Jurkat, Clone E6-1 (cell line): ENCODE data around the gene HDAC7.
A peak's percentile ranks its signal among the peaks of the same experiment; 100 is the strongest.

Experiments used
- DNase-seq: peaks from one replicate; pipeline ENCODE4 v3.0.0-alpha.2; 2011; ENCODE audit warnings: low read depth, low spot score
- H3K4me3 ChIP-seq: 2 replicates; pipeline ENCODE4 v1.5.1; 2011; ENCODE audit warnings: mild to moderate bottlenecking, low read length, control low read depth, moderate library complexity

The HDAC7 gene

GRCh38 chr12:47744005-47744651, 75.6 kb downstream of the HDAC7 start:
- no peak overlapping the region for H3K4me3 ChIP-seq
- no peak for DNase-seq

DNA sequence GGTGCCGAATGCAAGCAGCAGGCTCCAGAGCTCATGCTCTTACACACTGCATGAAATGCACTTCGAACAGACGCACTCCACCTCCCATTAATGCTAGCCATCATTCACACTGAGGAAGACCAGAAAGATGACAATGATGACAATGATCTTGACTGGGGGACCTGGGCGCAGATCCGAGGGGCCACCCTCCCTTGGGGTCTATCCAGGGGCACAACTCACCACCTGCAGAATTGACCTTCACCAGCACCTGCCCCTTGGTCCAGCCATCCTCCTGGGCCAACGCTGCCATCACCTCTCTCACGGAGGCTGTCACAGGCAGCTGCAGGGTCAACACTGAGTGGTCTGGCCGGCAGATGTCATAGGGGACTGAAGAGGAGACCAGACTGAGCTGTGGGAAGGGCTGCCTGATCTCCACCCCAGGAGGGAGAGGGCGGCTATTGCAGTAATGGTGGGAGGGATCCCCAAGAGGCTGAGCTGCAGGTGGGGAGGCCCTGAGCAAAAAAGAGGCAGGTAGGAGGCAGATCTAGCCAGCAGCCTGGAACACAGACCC, 76.3 kb downstream of the HDAC7 start:
- no peak for DNase-seq
- no peak overlapping the region for H3K4me3 ChIP-seq

DNA sequence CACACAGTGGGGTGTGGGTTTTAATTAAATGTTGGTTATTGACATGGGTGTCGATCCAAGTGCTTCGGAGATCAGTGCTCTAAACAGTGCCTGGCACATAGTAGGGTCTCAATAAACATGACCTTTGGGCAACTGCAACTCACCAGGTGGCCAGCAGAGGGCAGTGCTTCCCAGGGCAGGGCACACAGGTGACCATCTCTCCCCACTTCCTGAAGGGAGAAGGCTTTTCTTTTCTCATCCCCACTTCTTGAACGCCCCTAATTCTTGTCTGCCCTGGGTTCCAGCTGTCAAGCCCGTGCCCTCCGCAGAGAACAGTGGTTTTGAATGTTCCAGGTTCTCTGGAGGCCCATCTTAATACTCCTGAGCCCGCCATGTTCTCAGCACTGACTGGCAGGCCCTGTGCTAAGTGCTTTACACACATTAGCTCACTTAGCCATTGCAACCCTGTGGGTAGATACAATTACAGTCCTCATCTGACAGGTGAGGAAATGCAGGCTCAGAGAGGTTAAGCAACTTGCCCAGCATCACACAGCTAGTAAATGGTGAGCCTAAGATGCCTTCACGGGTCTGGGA, 77.4 kb downstream of the HDAC7 start:
- no peak overlapping the region for H3K4me3 ChIP-seq
- peak; percentile 42 for DNase-seq

- peak; percentile 85 for DNase-seq
- H3K4me3 ChIP-seq: no peak overlapping the region
Observed at GRCh38 chr12:47741340-47741703, 78.4 kb downstream of the HDAC7 start.

DNA sequence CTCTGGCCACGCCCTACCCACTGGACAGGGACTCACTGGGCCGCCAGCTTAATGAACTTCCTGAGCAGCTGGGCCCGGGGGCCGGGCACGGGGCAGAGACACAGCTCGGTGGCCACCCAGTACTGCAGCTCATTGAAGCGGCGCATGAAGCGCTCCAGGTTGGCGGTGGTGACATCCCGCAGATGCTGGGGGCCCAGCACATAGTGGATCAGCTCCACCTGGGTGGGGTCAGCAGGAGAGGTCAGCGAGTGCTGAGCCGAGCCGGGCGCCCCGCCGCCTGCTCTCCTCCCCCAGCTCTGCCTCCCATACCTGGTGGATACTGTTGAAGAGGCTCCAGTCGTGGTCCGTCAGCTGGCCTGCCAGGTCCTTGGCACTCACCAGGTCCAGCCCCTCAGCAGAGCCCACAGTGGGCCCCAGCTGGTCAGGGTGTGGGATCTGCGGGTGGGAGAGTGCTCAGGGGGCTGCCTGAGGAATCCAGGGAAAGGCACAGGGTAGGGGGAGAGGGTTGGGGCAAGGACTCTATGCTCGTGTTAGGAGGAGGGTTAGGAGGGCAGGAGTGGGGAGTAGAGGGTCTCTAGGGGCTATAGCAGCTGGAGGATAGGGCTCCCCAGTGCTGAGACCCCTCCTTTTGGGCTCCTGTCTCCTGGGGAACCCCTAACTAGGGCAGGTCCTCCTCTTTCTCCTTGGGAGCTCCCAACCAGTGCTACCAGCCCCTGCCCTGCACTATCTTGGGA, 78.9 kb downstream of the HDAC7 start:
- H3K4me3 ChIP-seq: no peak overlapping the region
- no peak for DNase-seq

DNA sequence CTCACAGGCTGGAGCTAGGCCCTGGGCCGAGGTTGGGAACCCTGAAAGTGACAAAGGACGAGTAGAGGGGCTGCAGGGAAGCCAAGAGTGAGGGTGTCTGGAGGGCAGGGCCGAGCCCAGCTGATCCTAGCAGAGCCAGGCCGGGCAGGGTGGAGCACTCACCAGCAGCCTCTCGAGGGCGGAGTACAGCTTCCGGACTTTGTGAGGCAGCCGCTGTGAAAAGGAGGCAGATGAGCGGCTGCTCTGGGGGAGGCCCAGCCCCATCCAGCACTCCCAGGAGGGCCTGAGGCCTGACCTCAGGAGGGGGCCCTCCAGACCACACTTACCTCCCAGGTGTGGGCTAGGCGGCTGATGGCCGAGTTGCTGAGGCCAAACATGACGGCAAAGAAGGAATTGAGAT, 79.7 kb downstream of the HDAC7 start:
- no peak for DNase-seq
- H3K4me3 ChIP-seq: no peak overlapping the region

- no peak overlapping the region for H3K4me3 ChIP-seq
- no peak for DNase-seq
Observed at GRCh38 chr12:47739297-47739696, 80.4 kb downstream of the HDAC7 start.

GRCh38 chr12:47737936-47738594, 81.6 kb downstream of the HDAC7 start:
- H3K4me3 ChIP-seq: no peak overlapping the region
- DNase-seq: no peak

- no peak for DNase-seq
- no peak overlapping the region for H3K4me3 ChIP-seq
Observed at GRCh38 chr12:47736877-47737676, 82.6 kb downstream of the HDAC7 start.

GRCh38 chr12:47736216-47736615, 83.5 kb downstream of the HDAC7 start:
- H3K4me3 ChIP-seq: no peak overlapping the region
- DNase-seq: no peak

- no peak overlapping the region for H3K4me3 ChIP-seq
- DNase-seq: no peak
Observed at GRCh38 chr12:47735649-47736048, 84.1 kb downstream of the HDAC7 start.

- no peak overlapping the region for H3K4me3 ChIP-seq
- no peak for DNase-seq
Observed at GRCh38 chr12:47734725-47735480, 84.8 kb downstream of the HDAC7 start.

GRCh38 chr12:47733142-47733541, 86.6 kb downstream of the HDAC7 start:
- no peak for DNase-seq
- no peak overlapping the region for H3K4me3 ChIP-seq
